ENCODE results near the gene CCNL1. TPM values are rescaled to one million over a fixed set of nuclear protein-coding genes. Genes with fewer than 3 reads are reported as not detected.

CCNL1 gene
- polyA plus RNA-seq, 1 donor (not counting 4 experiments of a cell fraction or from before 2014, with no cell fraction given): 136 TPM

- Histone ChIP-seq H3K27ac (ENCODE audit: control insufficient read depth, insufficient read depth, low read length) (peak overlapping the region; percentile 100), H3K4me3 (ENCODE audit: control insufficient read depth in 2 of 3, extremely low read depth in 1 of 3, insufficient read depth in 2 of 3, low read depth in 1 of 3, low read length in 3 of 3) (peak overlapping the region; percentile 87 to 99 (median 90)), H3K9ac (ENCODE audit: control insufficient read depth, extremely low read depth, insufficient read depth, low read length) (peak overlapping the region; percentile 100), H2AFZ (ENCODE audit: control insufficient read depth, low read length) (peak overlapping the region; percentile 89), H3K27me3 (ENCODE audit: control insufficient read depth, extremely low read depth, insufficient read depth, low read length) (no peaks in the 10 kb centered on the region), H3K79me2 (ENCODE audit: control insufficient read depth, insufficient read depth, low read length) (peaks cover 41% of the 10 kb centered on the region), H3K4me2 (ENCODE audit: control insufficient read depth, extremely low read depth, insufficient read depth, low read depth, low read length) (peak overlapping the region; percentile 99), H3K9me3 (ENCODE audit: control insufficient read depth, low read depth, low read length) (no peaks in the 10 kb centered on the region), H4K20me1 (ENCODE audit: control insufficient read depth, extremely low read depth, insufficient read depth, low read length) (peaks cover 15% of the 10 kb centered on the region), H3K4me1 (ENCODE audit: control insufficient read depth, extremely low read depth, insufficient read depth, low read length) (peaks cover 33% of the 10 kb centered on the region), H3K9me1 (ENCODE audit: control insufficient read depth, extremely low read depth, insufficient read depth, low read length) (no peaks in the 10 kb centered on the region), H3K36me3 (ENCODE audit: control insufficient read depth in 2 of 2, extremely low read depth in 1 of 2, insufficient read depth in 2 of 2, low read length in 2 of 2) (peaks cover 5 to 14% of the 10 kb centered on the region in 2 experiments)
- FAIRE-seq (no peak), DNase-seq (ENCODE audit: low read depth, low spot score) (no peak)
- no peak for TF ChIP-seq CTCF (optimal IDR thresholded peaks at IDR 0.05 in 1 of 3, IDR thresholded peaks at IDR 0.05 in 1 of 3, conservative IDR thresholded peaks at IDR 0.05 in 1 of 3; ENCODE audit: extremely low read depth in 1 of 3, insufficient read depth in 2 of 3, low read length in 3 of 3)
- TF ChIP-seq EZH2 (IDR thresholded peaks at IDR 0.05; ENCODE audit: low read length): no peak
- dilution Hi-C loops (cut with MboI; ENCODE audit: extremely low pct_ligation_motif_present, low sequenced_read_pairs): no loop called here
These were observed 894 bp upstream of the CCNL1 start for GRCh38 chr3:157160658-157161424.

GRCh38 chr3:157159037-157159761 lies 748 bp downstream of the CCNL1 start:
- peak overlapping the region; percentile 100 for H3K9ac ChIP-seq (ENCODE audit: control insufficient read depth, extremely low read depth, insufficient read depth, low read length)
- dilution Hi-C loops (cut with MboI; ENCODE audit: extremely low pct_ligation_motif_present, low sequenced_read_pairs): no loop called here
- no peaks in the 10 kb centered on the region for H3K9me3 ChIP-seq (ENCODE audit: control insufficient read depth, low read depth, low read length)
- TF ChIP-seq EZH2 (IDR thresholded peaks at IDR 0.05; ENCODE audit: low read length) (no peak), CTCF (optimal IDR thresholded peaks at IDR 0.05 in 1 of 3, IDR thresholded peaks at IDR 0.05 in 1 of 3, conservative IDR thresholded peaks at IDR 0.05 in 1 of 3; ENCODE audit: extremely low read depth in 1 of 3, insufficient read depth in 2 of 3, low read length in 3 of 3) (peak in 2 of 3 experiments; percentile 16 to 23)
- no peak for FAIRE-seq
- H3K4me2 ChIP-seq (ENCODE audit: control insufficient read depth, extremely low read depth, insufficient read depth, low read depth, low read length): peak overlapping the region; percentile 86
- H3K36me3 ChIP-seq (ENCODE audit: control insufficient read depth in 2 of 2, extremely low read depth in 1 of 2, insufficient read depth in 2 of 2, low read length in 2 of 2): peaks cover 8 to 14% of the 10 kb centered on the region in 2 experiments
- H3K27ac ChIP-seq (ENCODE audit: control insufficient read depth, insufficient read depth, low read length): peak overlapping the region; percentile 100
- peaks cover 45% of the 10 kb centered on the region for H3K4me1 ChIP-seq (ENCODE audit: control insufficient read depth, extremely low read depth, insufficient read depth, low read length)
- peak overlapping the region; percentile 87 to 99 (median 98) for H3K4me3 ChIP-seq (ENCODE audit: control insufficient read depth in 2 of 3, extremely low read depth in 1 of 3, insufficient read depth in 2 of 3, low read depth in 1 of 3, low read length in 3 of 3)
- H3K9me1 ChIP-seq (ENCODE audit: control insufficient read depth, extremely low read depth, insufficient read depth, low read length): no peaks in the 10 kb centered on the region
- no peak for DNase-seq (ENCODE audit: low read depth, low spot score)
- H3K27me3 ChIP-seq (ENCODE audit: control insufficient read depth, extremely low read depth, insufficient read depth, low read length): no peaks in the 10 kb centered on the region
- H2AFZ ChIP-seq (ENCODE audit: control insufficient read depth, low read length): no peak overlapping the region
- H4K20me1 ChIP-seq (ENCODE audit: control insufficient read depth, extremely low read depth, insufficient read depth, low read length): peaks cover 24% of the 10 kb centered on the region
- peaks cover 57% of the 10 kb centered on the region for H3K79me2 ChIP-seq (ENCODE audit: control insufficient read depth, insufficient read depth, low read length)
